ENCODE measurements around the gene TSPAN14. TPM values are rescaled to one million over a fixed set of nuclear protein-coding genes. Genes with fewer than 3 reads are reported as not detected.
A peak's percentile ranks its signal among the peaks of the same experiment; 100 is the strongest.

TSPAN14 gene
- total RNA-seq, 1 donor from 2014 or later: 57.4 TPM

DNA sequence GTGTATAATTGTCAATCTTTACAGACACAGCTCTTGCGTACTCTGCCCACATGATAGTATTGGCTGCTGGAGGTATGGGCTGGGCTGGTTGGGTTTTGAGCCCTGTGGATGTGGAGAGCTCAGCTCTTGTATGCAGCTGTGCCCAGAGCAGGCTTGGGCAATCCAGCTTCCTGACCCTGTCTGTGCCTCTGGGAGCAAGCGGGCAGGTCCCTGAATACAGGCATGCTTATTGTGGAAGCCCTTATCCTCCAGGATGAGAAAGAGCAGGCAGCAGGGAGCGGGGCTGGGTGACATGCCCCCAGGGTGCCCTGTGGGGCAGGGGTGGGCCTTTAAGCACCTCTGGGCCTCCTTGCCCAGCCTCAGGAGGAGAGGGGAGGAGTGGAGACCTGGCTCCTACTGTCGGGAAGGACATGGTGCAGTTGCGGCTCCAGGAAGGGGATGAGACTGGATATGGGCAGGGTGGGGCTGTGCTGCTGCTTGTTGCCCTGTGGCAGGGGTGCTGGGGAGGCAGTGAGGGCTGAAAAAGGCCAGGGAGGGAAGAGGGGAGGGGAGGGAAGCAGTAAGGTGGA lies 50.9 kb downstream of the TSPAN14 start:
- no peak for DNase-seq (ENCODE audit: low spot score)
- Mint-ChIP-seq H3K9me3 (ENCODE audit: low read depth) (no peaks in the 10 kb centered on the region), H3K4me3 (ENCODE audit: unreplicated experiment) (no peak overlapping the region), H3K36me3 (ENCODE audit: low read depth) (no peaks in the 10 kb centered on the region), H3K4me1 (ENCODE audit: low read depth) (peaks cover 77% of the 10 kb centered on the region), H3K27ac (ENCODE audit: unreplicated experiment) (peak overlapping the region; percentile 84), H3K27me3 (ENCODE audit: low read depth) (no peaks in the 10 kb centered on the region)
- TF ChIP-seq, protein P1, sequence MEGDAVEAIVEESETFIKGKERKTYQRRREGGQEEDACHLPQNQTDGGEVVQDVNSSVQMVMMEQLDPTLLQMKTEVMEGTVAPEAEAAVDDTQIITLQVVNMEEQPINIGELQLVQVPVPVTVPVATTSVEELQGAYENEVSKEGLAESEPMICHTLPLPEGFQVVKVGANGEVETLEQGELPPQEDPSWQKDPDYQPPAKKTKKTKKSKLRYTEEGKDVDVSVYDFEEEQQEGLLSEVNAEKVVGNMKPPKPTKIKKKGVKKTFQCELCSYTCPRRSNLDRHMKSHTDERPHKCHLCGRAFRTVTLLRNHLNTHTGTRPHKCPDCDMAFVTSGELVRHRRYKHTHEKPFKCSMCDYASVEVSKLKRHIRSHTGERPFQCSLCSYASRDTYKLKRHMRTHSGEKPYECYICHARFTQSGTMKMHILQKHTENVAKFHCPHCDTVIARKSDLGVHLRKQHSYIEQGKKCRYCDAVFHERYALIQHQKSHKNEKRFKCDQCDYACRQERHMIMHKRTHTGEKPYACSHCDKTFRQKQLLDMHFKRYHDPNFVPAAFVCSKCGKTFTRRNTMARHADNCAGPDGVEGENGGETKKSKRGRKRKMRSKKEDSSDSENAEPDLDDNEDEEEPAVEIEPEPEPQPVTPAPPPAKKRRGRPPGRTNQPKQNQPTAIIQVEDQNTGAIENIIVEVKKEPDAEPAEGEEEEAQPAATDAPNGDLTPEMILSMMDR (IDR thresholded peaks at IDR 0.05): no peak

DNA sequence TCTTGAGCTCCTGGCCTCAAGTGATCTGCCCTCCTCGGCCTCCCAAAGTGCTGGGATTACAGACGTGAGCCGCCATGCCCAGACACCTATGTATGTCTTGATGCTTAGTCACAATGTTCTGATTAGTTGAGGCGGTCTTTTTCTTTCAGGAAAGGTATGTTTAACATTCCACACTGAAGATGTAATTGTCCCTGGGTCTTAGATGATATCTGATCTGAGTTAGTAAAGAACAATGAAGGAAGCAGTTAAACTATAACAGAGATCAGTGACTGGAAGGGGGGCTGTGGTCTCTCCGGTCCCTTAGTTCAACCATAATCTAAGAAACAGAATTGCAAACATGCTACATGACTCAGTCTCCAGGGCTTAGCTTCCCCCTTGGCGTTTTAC lies 52.1 kb downstream of the TSPAN14 start:
- no peak for DNase-seq (ENCODE audit: low spot score)
- TF ChIP-seq, protein P1 (IDR thresholded peaks at IDR 0.05): no peak
- Mint-ChIP-seq H3K36me3 (ENCODE audit: low read depth) (no peaks in the 10 kb centered on the region), H3K27ac (ENCODE audit: unreplicated experiment) (peak overlapping the region; percentile 84), H3K9me3 (ENCODE audit: low read depth) (no peaks in the 10 kb centered on the region), H3K4me1 (ENCODE audit: low read depth) (peaks cover 72% of the 10 kb centered on the region), H3K27me3 (ENCODE audit: low read depth) (no peaks in the 10 kb centered on the region), H3K4me3 (ENCODE audit: unreplicated experiment) (no peak overlapping the region)

DNA sequence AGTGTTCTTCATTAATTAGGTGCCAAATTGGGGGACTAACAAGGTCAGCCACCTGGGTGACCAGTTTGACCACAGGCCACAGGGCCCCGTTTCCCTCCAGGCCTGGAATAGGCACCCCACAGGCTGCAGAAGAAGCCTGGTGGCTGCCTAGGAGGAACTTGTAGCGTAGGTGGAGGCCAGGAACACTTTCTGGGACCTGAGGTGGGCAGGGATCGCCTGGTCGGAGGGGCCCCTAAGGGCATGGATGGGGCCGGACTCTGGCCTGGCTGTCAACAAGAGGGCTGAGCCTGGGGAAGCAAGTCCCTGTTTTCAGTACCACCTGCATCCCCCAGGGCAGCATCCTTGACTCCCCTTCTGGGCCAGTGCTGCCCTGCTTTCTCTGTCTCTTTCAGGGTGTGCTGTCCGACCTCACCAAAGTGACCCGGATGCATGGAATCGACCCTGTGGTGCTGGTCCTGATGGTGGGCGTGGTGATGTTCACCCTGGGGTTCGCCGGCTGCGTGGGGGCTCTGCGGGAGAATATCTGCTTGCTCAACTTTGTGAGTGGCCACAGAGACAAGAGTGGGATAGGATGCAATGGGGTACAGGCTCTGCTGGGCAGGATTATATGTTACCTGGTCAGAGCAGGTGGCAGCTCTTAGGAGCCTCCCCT lies 52.9 kb downstream of the TSPAN14 start:
- Mint-ChIP-seq H3K36me3 (ENCODE audit: low read depth) (peaks cover under 1% of the 10 kb centered on the region), H3K27me3 (ENCODE audit: low read depth) (no peaks in the 10 kb centered on the region), H3K4me1 (ENCODE audit: low read depth) (peaks cover 64% of the 10 kb centered on the region), H3K27ac (ENCODE audit: unreplicated experiment) (no peak overlapping the region), H3K9me3 (ENCODE audit: low read depth) (no peaks in the 10 kb centered on the region), H3K4me3 (ENCODE audit: unreplicated experiment) (no peak overlapping the region)
- TF ChIP-seq, protein P1 (IDR thresholded peaks at IDR 0.05): no peak
- no peak for DNase-seq (ENCODE audit: low spot score)

DNA sequence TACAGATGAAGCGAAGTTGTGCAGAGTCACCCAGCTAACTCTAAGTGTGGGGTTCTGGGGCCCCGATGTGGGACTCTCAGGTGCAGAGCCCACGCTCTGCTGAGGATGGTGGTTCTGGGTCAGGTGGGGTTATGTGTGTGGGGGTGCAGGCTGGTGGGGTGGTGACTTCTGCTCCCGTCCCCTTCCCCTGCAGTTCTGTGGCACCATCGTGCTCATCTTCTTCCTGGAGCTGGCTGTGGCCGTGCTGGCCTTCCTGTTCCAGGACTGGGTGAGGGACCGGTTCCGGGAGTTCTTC lies 54.9 kb downstream of the TSPAN14 start:
- H3K4me1 Mint-ChIP-seq (ENCODE audit: low read depth): peaks cover 49% of the 10 kb centered on the region
- H3K27me3 Mint-ChIP-seq (ENCODE audit: low read depth): no peaks in the 10 kb centered on the region
- H3K27ac Mint-ChIP-seq (ENCODE audit: unreplicated experiment): no peak overlapping the region
- no peak overlapping the region for H3K4me3 Mint-ChIP-seq (ENCODE audit: unreplicated experiment)
- no peaks in the 10 kb centered on the region for H3K9me3 Mint-ChIP-seq (ENCODE audit: low read depth)
- TF ChIP-seq, protein P1 (IDR thresholded peaks at IDR 0.05): no peak
- no peak for DNase-seq (ENCODE audit: low spot score)
- peaks cover 6% of the 10 kb centered on the region for H3K36me3 Mint-ChIP-seq (ENCODE audit: low read depth)

DNA sequence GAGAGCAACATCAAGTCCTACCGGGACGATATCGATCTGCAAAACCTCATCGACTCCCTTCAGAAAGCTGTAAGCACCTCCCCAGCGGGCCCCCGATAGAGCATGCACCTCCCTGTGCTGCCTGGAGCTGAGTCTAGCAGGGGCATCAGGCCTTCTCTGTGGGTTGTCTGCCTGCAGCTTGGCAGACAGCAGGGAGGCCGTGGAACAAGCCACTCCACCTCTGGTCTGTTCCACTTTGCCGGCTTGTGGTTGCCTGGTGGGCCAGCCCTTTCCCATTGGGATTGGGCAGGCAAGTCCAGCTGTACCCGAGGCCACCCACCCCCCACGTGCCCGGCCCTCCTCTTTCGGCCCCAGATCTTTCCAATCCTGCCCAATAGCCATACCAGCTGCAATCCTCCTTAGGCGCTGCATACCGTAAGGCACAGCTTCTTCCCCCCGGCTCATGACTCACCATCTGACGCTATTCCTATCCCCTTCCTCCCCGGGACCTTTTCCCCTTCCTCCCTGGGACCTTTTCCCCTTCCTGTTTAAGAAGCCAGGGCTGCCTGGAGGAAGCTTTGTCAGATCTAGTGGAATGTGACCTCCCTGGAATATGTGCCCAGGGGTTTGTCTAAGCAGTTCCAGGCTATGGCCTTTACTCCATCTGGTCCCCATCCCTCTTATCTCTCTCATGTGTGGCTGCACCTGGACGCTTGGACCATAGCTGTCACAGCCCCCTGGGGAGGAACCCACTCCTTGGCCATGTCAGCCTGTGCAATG lies 55.5 kb downstream of the TSPAN14 start:
- no peak for DNase-seq (ENCODE audit: low spot score)
- peak overlapping the region; percentile 19 for H3K4me3 Mint-ChIP-seq (ENCODE audit: unreplicated experiment)
- no peaks in the 10 kb centered on the region for H3K9me3 Mint-ChIP-seq (ENCODE audit: low read depth)
- peaks cover 43% of the 10 kb centered on the region for H3K4me1 Mint-ChIP-seq (ENCODE audit: low read depth)
- TF ChIP-seq, protein P1 (IDR thresholded peaks at IDR 0.05): no peak
- peak overlapping the region; percentile 86 for H3K27ac Mint-ChIP-seq (ENCODE audit: unreplicated experiment)
- H3K36me3 Mint-ChIP-seq (ENCODE audit: low read depth): peaks cover 9% of the 10 kb centered on the region
- H3K27me3 Mint-ChIP-seq (ENCODE audit: low read depth): no peaks in the 10 kb centered on the region
